Ovary (tissue), 9 donors: Measurements from ENCODE around the gene CXADR. TPM values are rescaled to one million over a fixed set of nuclear protein-coding genes. Genes with fewer than 3 reads are reported as not detected.

ENCODE experiments used
- DNase-seq, 5 donors: peaks; one replicate each; pipeline ENCODE4 v3.0.0-alpha.2; 2019 to 2020
- H3K27ac ChIP-seq, 2 donors: fragments of 200-600 bp; one replicate each; pipeline versions ENCODE4 v1.5.1 to v1.8.0; 2019 to 2022
- H3K27me3 ChIP-seq: fragments of 200-600 bp; one replicate; pipeline ENCODE4 v1.8.0; 2022
- H3K36me3 ChIP-seq: fragments of 200-600 bp; sonication (generic); one replicate; pipeline ENCODE4 v1.5.1; 2019
- H3K4me1 ChIP-seq: one replicate; pipeline ENCODE4 v1.8.1; 2013; ENCODE audit warnings: mild to moderate bottlenecking, moderate library complexity; ENCODE audit not compliant: insufficient read depth
- H3K4me3 ChIP-seq: fragments of 200-600 bp; sonication (generic); one replicate; pipeline ENCODE4 v1.5.1; 2017
- H3K9me3 ChIP-seq, 2 donors: fragments of 200-600 bp in 1 of 2; sonication (generic) in 1 of 2; one replicate each; pipeline versions ENCODE4 v1.5.1 to v1.8.1; 2013 to 2019; ENCODE audit warnings: mild to moderate bottlenecking in 1 of 2, moderate library complexity in 1 of 2
- EP300 ChIP-seq: sonication (generic); formaldehyde crosslinking; IDR thresholded peaks from one replicate; pipeline ENCODE4 v1.6.1; 2017; ENCODE audit warnings: antibody characterized with exemption
- POLR2A ChIP-seq: fragments of 450-650 bp; IDR thresholded peaks from one replicate; pipeline ENCODE4 v1.6.1; 2017; ENCODE audit warnings: antibody characterized with exemption, mild to moderate bottlenecking, moderate library complexity
- WGBS, 3 donors: extraction: QIAGEN DNeasy Blood & Tissue Kit in 1 of 3; methylation state at CpG; one replicate each; pipeline versions ENCODE4 v1.1.5 to v1.1.7; 2013 to 2017; 5-methylcytosine and 5-hydroxymethylcytosine counted together
- intact Hi-C, 4 donors: fragments of 100-400 bp; cut with DNase I; formaldehyde crosslinking; loops; one replicate each; pipeline versions ENCODE4 v1.11.0 to v1.15.1; 2022 to 2023
- polyA plus RNA-seq, 2 donors: library from polyadenylated mRNA; stranded (reverse); fragments of 200-250 nt in 1 of 2; fragments of 350-450 nt in 1 of 2; fragmentation: Illumina TruSeq in 1 of 2; extraction: RNeasy Lipid Tissue Mini Kit (QIAGEN cat#74804) in 1 of 2; gene quantifications; one replicate each; pipeline ENCODE4 v1.2.3, GENCODE V29; 2013 to 2014
- total RNA-seq, 7 donors: library from RNA; depleted of rRNA in 2 of 7; stranded (reverse); fragments of >200 nt in 2 of 7; fragmentation: NEBNext Ultra II Directional in 3 of 7; extraction: Animal tissue kit (Norgen Biotek cat#: 25700) in 3 of 7; gene quantifications; one replicate each; pipeline versions ENCODE4 v1.1.0 to v1.2.4, GENCODE V29; 2016 to 2023
- TF ChIP-seq, protein P1 (sequence below), 3 donors: fragments of 450-650 bp in 2 of 3; fragments of 200-600 bp in 1 of 3; IDR thresholded peaks; one replicate each; pipeline versions ENCODE4 v1.5.1 to v1.8.0; 2016 to 2022; ENCODE audit warnings: antibody characterized with exemption in 3 of 3, mild to moderate bottlenecking in 1 of 3
- donor health status: DM: no; HTN: no; CAD: no; lungs with moderate emphysema.
- donor health status: DM: no; HTN: no; CAD: no.
- donor health status: Bipolar disorder and iron deficiency.
- donor health status: DM: yes; HTN: yes; CAD: no.
- donor health status: DM: no; HTN: no; CAD: no.
- donor health status: DM: yes; HTN: yes; CAD: no.

The CXADR gene
- total and polyA plus RNA-seq, 9 donors, result 0.13 to 40.7 (median 1.4) TPM

GRCh38 chr21:17554679-17555465 lies 42.0 kb downstream of the CXADR start:
- H3K4me1 ChIP-seq, result no peaks in the 10 kb centered on the region
- intact Hi-C loops, result no loop called here
- WGBS, 3 donors, result 69 to 73% (median 72%) methylated on average over 6 of the region's 6 CpGs

DNA sequence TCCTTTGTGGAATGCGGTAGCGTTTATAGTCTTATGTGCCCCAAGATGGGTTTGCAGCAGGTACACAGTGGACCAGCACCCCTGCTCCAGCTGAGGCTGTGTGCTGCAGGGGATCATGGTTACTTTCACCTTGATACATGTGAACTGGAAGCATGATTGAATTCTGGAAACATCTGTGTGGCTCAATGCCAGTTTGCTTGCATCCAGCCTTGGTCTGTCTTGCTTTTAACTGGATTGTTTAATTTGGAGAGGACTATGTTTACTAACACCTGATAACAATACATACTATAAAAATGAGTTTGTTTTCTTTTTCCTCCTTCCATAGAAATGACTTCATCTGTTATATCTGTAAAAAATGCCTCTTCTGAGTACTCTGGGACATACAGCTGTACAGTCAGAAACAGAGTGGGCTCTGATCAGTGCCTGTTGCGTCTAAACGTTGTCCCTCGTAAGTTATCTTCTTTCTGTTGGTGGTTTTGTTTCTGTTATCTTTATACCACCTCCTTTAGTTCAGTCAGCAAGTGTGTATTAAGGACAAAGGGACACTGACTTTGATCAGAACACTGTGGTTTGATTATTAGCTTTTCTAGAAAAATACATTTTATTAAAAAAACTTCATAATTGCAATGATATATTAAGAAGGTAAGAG lies 47.7 kb downstream of the CXADR start:
- no peaks in the 10 kb centered on the region for H3K27me3 ChIP-seq
- no peak overlapping the region for H3K4me3 ChIP-seq
- intact Hi-C loops, result no loop called here
- DNase-seq, result no peak
- H3K36me3 ChIP-seq, result no peaks in the 10 kb centered on the region
- no peak for TF ChIP-seq POLR2A
- TF ChIP-seq EP300, result no peak
- TF ChIP-seq, protein P1, sequence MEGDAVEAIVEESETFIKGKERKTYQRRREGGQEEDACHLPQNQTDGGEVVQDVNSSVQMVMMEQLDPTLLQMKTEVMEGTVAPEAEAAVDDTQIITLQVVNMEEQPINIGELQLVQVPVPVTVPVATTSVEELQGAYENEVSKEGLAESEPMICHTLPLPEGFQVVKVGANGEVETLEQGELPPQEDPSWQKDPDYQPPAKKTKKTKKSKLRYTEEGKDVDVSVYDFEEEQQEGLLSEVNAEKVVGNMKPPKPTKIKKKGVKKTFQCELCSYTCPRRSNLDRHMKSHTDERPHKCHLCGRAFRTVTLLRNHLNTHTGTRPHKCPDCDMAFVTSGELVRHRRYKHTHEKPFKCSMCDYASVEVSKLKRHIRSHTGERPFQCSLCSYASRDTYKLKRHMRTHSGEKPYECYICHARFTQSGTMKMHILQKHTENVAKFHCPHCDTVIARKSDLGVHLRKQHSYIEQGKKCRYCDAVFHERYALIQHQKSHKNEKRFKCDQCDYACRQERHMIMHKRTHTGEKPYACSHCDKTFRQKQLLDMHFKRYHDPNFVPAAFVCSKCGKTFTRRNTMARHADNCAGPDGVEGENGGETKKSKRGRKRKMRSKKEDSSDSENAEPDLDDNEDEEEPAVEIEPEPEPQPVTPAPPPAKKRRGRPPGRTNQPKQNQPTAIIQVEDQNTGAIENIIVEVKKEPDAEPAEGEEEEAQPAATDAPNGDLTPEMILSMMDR (IDR thresholded peaks at IDR 0.05), result no peak
- H3K4me1 ChIP-seq, result no peaks in the 10 kb centered on the region
- H3K9me3 ChIP-seq, result no peaks in the 10 kb centered on the region
- no peak overlapping the region for H3K27ac ChIP-seq
- WGBS, 3 donors, result 21 to 63% (median 47%) methylated on average over 5 of the region's 5 CpGs

More at GRCh38 chr21:17554679-17555465, 42.0 kb downstream of the CXADR start:
- Histone ChIP-seq H3K9me3 (no peaks in the 10 kb centered on the region), H3K27ac (no peak overlapping the region), H3K36me3 (no peaks in the 10 kb centered on the region), H3K4me3 (no peak overlapping the region), H3K27me3 (no peaks in the 10 kb centered on the region)
- TF ChIP-seq POLR2A, result no peak
- no peak for TF ChIP-seq EP300
- TF ChIP-seq, protein P1 (IDR thresholded peaks at IDR 0.05), result no peak
- DNase-seq, result no peak

- 75 to 87% (median 87%) methylated on average over 9 of the region's 9 CpGs for WGBS, 3 donors
- H3K27ac ChIP-seq, result no peak overlapping the region
- intact Hi-C loops, result loop anchor here in 1 of 4 donors (10.0 kb wide), 1 partner anchor 176 kb away; no protein-coding TSS in a partner anchor
- H3K4me1 ChIP-seq, result no peaks in the 10 kb centered on the region
- DNase-seq, result no peak
- no peaks in the 10 kb centered on the region for H3K36me3 ChIP-seq
- no peak overlapping the region for H3K4me3 ChIP-seq
- H3K9me3 ChIP-seq, result no peaks in the 10 kb centered on the region
- H3K27me3 ChIP-seq, result no peaks in the 10 kb centered on the region
- TF ChIP-seq, protein P1 (IDR thresholded peaks at IDR 0.05), result no peak
- TF ChIP-seq POLR2A, result no peak
- TF ChIP-seq EP300, result no peak
These were observed 57.9 kb downstream of the CXADR start for GRCh38 chr21:17570786-17571185.

DNA sequence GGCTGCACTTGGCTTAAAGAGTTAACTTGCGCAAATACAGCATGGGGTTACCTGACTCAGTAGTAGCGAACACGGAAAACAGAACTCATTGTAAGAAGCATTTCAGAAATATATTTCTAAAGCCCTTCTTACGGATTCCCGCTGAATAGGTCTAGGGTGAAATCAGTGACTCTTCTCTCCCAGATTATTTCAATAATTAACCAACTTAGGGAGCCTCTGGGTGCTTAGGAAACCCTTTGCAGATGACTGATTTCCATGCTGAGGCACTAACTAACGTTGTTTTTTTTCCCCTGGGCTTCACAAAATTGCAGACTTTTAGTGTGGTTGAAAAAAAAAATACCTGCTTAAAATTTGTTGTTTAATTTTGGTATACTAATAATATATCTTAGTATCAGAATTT lies 59.6 kb downstream of the CXADR start:
- H3K27me3 ChIP-seq, result no peaks in the 10 kb centered on the region
- no peak for DNase-seq
- no peaks in the 10 kb centered on the region for H3K36me3 ChIP-seq
- H3K4me1 ChIP-seq, result no peaks in the 10 kb centered on the region
- no peaks in the 10 kb centered on the region for H3K9me3 ChIP-seq
- no peak overlapping the region for H3K27ac ChIP-seq
- no peak overlapping the region for H3K4me3 ChIP-seq
- intact Hi-C loops, result loop anchor here in 1 of 4 donors (10.0 kb wide), 1 partner anchor 178 kb away; no protein-coding TSS in a partner anchor
- WGBS, 3 donors, result 77 to 93% (median 93%) methylated on average over 6 of the region's 6 CpGs
- TF ChIP-seq, protein P1 (IDR thresholded peaks at IDR 0.05), result no peak
- TF ChIP-seq EP300 (no peak), POLR2A (no peak)
